ENCODE data around the gene MALSU1.
A peak's percentile ranks its signal among the peaks of the same experiment; 100 is the strongest.

MALSU1 gene

DNA sequence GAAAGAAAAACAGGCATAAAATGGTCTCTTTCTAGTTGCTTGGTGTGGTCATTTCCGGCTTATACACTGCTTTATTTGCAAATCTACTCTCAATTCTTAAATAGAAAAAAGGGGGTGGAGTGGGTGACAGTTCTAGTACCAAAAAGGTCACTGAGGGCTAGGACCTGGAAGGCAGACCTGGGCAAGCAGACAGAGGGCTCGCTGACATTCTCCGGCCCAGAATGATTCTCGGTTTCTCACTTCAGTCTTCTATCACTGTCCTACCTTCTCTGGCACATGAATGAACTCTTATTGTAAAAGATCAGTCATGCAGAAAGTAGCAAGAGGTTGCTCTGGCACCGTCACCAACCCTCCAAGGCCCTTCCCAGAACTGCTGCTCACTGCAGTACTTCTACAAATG is 54.0 kb downstream of the MALSU1 start:
- DNase-seq (ENCODE audit: low read depth, low spot score), result no peak
- TF ChIP-seq, protein P1, sequence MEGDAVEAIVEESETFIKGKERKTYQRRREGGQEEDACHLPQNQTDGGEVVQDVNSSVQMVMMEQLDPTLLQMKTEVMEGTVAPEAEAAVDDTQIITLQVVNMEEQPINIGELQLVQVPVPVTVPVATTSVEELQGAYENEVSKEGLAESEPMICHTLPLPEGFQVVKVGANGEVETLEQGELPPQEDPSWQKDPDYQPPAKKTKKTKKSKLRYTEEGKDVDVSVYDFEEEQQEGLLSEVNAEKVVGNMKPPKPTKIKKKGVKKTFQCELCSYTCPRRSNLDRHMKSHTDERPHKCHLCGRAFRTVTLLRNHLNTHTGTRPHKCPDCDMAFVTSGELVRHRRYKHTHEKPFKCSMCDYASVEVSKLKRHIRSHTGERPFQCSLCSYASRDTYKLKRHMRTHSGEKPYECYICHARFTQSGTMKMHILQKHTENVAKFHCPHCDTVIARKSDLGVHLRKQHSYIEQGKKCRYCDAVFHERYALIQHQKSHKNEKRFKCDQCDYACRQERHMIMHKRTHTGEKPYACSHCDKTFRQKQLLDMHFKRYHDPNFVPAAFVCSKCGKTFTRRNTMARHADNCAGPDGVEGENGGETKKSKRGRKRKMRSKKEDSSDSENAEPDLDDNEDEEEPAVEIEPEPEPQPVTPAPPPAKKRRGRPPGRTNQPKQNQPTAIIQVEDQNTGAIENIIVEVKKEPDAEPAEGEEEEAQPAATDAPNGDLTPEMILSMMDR (IDR thresholded peaks at IDR 0.05; ENCODE audit: low read depth, low read length), result no peak
- in situ Hi-C loops (cut with HindIII; ENCODE audit: low sequenced_read_pairs), result no loop called here
- H3K4me3 ChIP-seq (ENCODE audit: low read depth, low read length), result no peak overlapping the region

DNA sequence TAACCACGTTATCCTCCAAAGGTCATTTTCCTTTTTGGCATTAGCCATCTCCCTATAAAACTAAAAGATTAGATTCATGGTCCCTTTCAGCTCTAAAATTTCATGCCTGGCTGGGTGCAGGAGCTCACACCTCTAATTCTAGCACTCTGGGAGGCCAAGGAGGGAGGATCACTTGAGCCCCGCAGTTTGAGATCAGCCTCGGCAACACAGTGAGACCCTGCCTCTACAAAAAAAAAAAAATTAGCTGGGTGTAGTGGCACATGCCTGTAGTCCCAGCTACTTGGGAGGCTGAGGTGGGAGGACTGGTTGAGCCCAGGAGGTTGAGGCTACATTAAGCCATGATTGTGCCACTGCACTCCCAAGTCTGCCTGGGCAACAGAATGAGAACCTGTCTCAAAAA is 57.0 kb downstream of the MALSU1 start:
- in situ Hi-C loops (cut with HindIII; ENCODE audit: low sequenced_read_pairs), result no loop called here
- TF ChIP-seq, protein P1 (IDR thresholded peaks at IDR 0.05; ENCODE audit: low read depth, low read length), result no peak
- no peak overlapping the region for H3K4me3 ChIP-seq (ENCODE audit: low read depth, low read length)
- DNase-seq (ENCODE audit: low read depth, low spot score), result no peak

- H3K4me3 ChIP-seq (ENCODE audit: low read depth, low read length), result no peak overlapping the region
- TF ChIP-seq, protein P1 (IDR thresholded peaks at IDR 0.05; ENCODE audit: low read depth, low read length), result no peak
- DNase-seq (ENCODE audit: low read depth, low spot score), result no peak
- in situ Hi-C loops (cut with HindIII; ENCODE audit: low sequenced_read_pairs), result no loop called here
Measured at GRCh38 chr7:23356726-23357125, 57.6 kb downstream of the MALSU1 start.

DNA sequence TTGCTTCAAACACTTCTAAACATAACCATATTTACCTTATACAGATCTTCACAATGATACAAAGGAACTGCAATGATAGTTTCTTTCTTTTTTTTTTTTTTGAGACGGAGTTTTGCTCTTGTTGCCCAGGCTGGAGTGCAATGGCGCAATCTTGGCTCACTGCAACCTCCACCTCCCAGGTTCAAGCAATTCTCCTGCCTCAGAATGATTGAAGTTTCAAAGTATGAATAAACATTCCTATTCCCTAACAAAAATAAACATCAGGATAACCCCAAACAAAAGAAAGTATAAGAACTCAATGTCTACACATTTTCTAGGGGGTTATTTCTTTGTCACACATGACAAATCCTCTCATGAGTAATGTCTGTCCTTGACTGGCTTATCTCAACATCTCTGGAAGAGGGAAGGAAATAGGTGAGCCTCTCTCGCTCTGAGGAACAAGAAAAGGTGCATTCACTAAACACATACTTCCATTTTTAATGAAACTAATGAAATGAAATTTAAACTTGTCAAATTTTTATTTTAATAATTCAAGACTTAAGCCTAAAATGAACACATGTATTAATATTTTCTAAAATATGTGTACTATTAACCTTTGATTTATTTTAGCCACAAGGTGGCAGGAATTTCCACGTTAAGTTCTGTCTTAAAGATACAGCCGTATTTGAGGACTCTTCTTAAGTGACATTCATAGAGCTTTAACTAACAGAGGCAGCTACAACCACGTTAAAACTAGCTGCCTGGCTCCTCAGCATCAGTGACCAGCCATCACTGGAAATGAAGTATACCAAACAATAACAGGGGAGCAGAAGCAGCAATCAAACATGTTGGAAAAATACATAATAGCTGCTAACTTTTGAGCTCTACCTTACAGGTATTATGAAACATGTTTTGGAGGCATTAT is 58.3 kb downstream of the MALSU1 start:
- in situ Hi-C loops (cut with HindIII; ENCODE audit: low sequenced_read_pairs), result no loop called here
- no peak overlapping the region for H3K4me3 ChIP-seq (ENCODE audit: low read depth, low read length)
- TF ChIP-seq, protein P1 (IDR thresholded peaks at IDR 0.05; ENCODE audit: low read depth, low read length), result no peak
- DNase-seq (ENCODE audit: low read depth, low spot score), result peak; percentile 68

DNA sequence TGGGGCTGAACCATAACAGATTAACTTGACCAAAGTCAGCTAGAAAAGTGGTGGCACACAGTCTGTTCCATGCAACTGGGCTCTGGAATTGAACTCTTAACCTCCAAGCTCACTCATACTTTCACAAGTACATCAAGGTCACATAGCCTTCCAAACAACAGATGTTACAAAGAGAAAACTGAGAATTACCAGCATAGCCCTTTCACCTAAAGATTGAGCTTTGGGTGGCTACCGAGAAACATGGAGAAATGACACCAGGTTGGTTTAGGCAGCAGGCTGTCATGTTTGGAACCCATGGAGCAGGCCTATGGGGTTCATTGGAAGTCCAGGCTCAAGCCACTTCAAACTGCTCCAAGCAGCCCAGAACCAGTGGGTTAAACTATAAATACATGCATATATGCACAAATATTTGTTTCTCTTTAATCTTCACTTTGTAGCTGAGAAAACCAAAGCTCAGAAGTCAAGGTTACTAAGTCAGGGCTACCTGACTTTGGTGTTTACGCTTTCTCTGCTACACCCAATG is 59.1 kb downstream of the MALSU1 start:
- TF ChIP-seq, protein P1 (IDR thresholded peaks at IDR 0.05; ENCODE audit: low read depth, low read length), result no peak
- no peak for DNase-seq (ENCODE audit: low read depth, low spot score)
- in situ Hi-C loops (cut with HindIII; ENCODE audit: low sequenced_read_pairs), result no loop called here
- H3K4me3 ChIP-seq (ENCODE audit: low read depth, low read length), result no peak overlapping the region
